ENCODE results near the gene TP63. TPM values are rescaled to one million over a fixed set of nuclear protein-coding genes. Genes with fewer than 3 reads are reported as not detected.
A peak's percentile ranks its signal among the peaks of the same experiment; 100 is the strongest.

Gene TP63
- polyA plus RNA-seq, 3 donors, result not detected

DNA sequence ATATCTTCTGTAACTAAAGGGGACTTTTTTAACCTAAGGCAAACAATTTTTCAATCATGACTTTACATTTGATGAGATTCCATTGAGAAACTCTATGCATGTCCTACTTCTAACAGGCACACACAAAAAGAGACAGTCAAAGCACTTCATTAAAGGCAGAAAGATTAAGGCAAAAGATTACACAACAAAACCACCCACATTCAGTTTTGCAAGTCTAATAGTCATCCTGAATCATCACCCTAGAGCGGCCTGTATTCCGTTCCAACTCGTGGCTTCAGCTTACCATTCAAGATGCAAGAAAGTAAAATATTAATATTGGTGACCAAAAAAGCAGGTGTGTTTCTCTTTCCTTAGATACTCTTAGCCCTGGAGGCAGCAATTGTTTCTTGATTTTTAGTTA, 283.6 kb downstream of the TP63 start:
- H3K27me3 Mint-ChIP-seq (ENCODE audit: low read depth in 3 of 3), result peaks cover 0 to 2% (median 2%) of the 10 kb centered on the region in 3 donors
- no peaks in the 10 kb centered on the region for H3K4me1 ChIP-seq (ENCODE audit: control insufficient read depth in 1 of 2, insufficient read depth in 2 of 2, low read length in 2 of 2)
- peaks cover 5% of the 10 kb centered on the region for H3K4me1 Mint-ChIP-seq
- no CpG with 5 or more reads among the region's 3 CpGs for WGBS (ENCODE audit: insufficient coverage)
- intact Hi-C loops (cut with micrococcal nuclease), result no loop called here
- H4K20me1 ChIP-seq (ENCODE audit: insufficient read depth, low read length), result no peaks in the 10 kb centered on the region
- no peak overlapping the region for H3K4me2 ChIP-seq (replicated peaks; ENCODE audit: extremely low read depth, low read length, poor library complexity, severe bottlenecking)
- no peaks in the 10 kb centered on the region for H3K36me3 ChIP-seq (replicated peaks in 1 of 2; ENCODE audit: control insufficient read depth in 1 of 2, insufficient read depth in 2 of 2, low read length in 2 of 2)
- peaks cover 0 to 2% (median 0%) of the 10 kb centered on the region in 7 donors for H3K9me3 Mint-ChIP-seq
- H3K4me3 ChIP-seq (replicated peaks in 1 of 3; ENCODE audit: low read depth in 2 of 3, low read length in 3 of 3), result no peak overlapping the region
- TF ChIP-seq, protein P1, sequence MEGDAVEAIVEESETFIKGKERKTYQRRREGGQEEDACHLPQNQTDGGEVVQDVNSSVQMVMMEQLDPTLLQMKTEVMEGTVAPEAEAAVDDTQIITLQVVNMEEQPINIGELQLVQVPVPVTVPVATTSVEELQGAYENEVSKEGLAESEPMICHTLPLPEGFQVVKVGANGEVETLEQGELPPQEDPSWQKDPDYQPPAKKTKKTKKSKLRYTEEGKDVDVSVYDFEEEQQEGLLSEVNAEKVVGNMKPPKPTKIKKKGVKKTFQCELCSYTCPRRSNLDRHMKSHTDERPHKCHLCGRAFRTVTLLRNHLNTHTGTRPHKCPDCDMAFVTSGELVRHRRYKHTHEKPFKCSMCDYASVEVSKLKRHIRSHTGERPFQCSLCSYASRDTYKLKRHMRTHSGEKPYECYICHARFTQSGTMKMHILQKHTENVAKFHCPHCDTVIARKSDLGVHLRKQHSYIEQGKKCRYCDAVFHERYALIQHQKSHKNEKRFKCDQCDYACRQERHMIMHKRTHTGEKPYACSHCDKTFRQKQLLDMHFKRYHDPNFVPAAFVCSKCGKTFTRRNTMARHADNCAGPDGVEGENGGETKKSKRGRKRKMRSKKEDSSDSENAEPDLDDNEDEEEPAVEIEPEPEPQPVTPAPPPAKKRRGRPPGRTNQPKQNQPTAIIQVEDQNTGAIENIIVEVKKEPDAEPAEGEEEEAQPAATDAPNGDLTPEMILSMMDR (IDR thresholded peaks at IDR 0.05), result no peak
- no peak overlapping the region for H2AFZ ChIP-seq (ENCODE audit: insufficient read depth, low read depth, low read length, poor library complexity, severe bottlenecking)
- H3K79me2 ChIP-seq (ENCODE audit: insufficient read depth, low read length), result no peaks in the 10 kb centered on the region
- no peaks in the 10 kb centered on the region for H3K9me3 ChIP-seq (replicated peaks in 1 of 2; ENCODE audit: control insufficient read depth in 1 of 2, insufficient read depth in 1 of 2, low read length in 2 of 2)
- H3K9ac ChIP-seq (ENCODE audit: insufficient read depth, low read length, poor library complexity, severe bottlenecking), result no peak overlapping the region
- H3K27ac ChIP-seq (ENCODE audit: low read depth in 1 of 2, low read length in 2 of 2), result no peak overlapping the region
- H3K27ac Mint-ChIP-seq, result no peak overlapping the region
- H3K36me3 Mint-ChIP-seq, result no peaks in the 10 kb centered on the region
- no peaks in the 10 kb centered on the region for H3K27me3 ChIP-seq (ENCODE audit: control insufficient read depth in 2 of 2, insufficient read depth in 2 of 2, low read length in 2 of 2)
- H3K4me3 Mint-ChIP-seq, result no peak overlapping the region
- peak in 2 of 3 donors; percentile 3 to 58 for DNase-seq

DNA sequence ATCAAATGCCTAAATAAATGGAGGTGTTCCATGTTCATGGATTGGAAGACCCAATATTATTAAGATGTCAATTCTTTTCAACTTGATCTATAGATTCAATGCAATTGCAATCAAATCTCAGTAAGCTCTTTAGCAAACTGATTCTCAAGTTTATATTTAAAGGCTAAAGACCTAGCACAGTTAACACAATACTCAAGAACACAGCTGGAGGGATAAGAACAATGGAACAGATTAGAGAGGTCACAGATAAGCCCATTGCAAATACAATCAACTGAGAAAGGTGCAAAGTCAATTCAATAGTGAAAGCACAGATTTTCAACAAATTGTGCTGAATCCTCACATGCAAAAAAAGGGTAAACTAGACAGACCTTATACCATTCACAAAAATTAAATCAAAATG, 290.6 kb downstream of the TP63 start:
- H3K9ac ChIP-seq (ENCODE audit: insufficient read depth, low read length, poor library complexity, severe bottlenecking), result no peak overlapping the region
- H4K20me1 ChIP-seq (ENCODE audit: insufficient read depth, low read length), result no peaks in the 10 kb centered on the region
- no peak overlapping the region for H3K4me3 Mint-ChIP-seq
- H3K4me2 ChIP-seq (replicated peaks; ENCODE audit: extremely low read depth, low read length, poor library complexity, severe bottlenecking), result no peak overlapping the region
- no peak overlapping the region for H3K4me3 ChIP-seq (replicated peaks in 1 of 3; ENCODE audit: low read depth in 2 of 3, low read length in 3 of 3)
- H3K27me3 Mint-ChIP-seq (ENCODE audit: low read depth in 3 of 3), result peaks cover 2 to 7% (median 2%) of the 10 kb centered on the region in 3 donors
- no peaks in the 10 kb centered on the region for H3K4me1 ChIP-seq (ENCODE audit: control insufficient read depth in 1 of 2, insufficient read depth in 2 of 2, low read length in 2 of 2)
- no peak for DNase-seq
- no peaks in the 10 kb centered on the region for H3K27me3 ChIP-seq (ENCODE audit: control insufficient read depth in 2 of 2, insufficient read depth in 2 of 2, low read length in 2 of 2)
- H3K9me3 ChIP-seq (replicated peaks in 1 of 2; ENCODE audit: control insufficient read depth in 1 of 2, insufficient read depth in 1 of 2, low read length in 2 of 2), result peaks cover 0 to 4% of the 10 kb centered on the region in 2 donors
- intact Hi-C loops (cut with micrococcal nuclease), result no loop called here
- no peaks in the 10 kb centered on the region for H3K36me3 ChIP-seq (replicated peaks in 1 of 2; ENCODE audit: control insufficient read depth in 1 of 2, insufficient read depth in 2 of 2, low read length in 2 of 2)
- H3K4me1 Mint-ChIP-seq, result no peaks in the 10 kb centered on the region
- H3K9me3 Mint-ChIP-seq, result peaks cover 0 to 5% (median 1%) of the 10 kb centered on the region in 7 donors
- no peak overlapping the region for H3K27ac ChIP-seq (ENCODE audit: low read depth in 1 of 2, low read length in 2 of 2)
- H3K79me2 ChIP-seq (ENCODE audit: insufficient read depth, low read length), result no peaks in the 10 kb centered on the region
- H2AFZ ChIP-seq (ENCODE audit: insufficient read depth, low read depth, low read length, poor library complexity, severe bottlenecking), result no peak overlapping the region
- TF ChIP-seq, protein P1 (IDR thresholded peaks at IDR 0.05), result no peak
- H3K27ac Mint-ChIP-seq, result no peak overlapping the region
- H3K36me3 Mint-ChIP-seq, result no peaks in the 10 kb centered on the region

All from CD14-positive monocyte (primary cell).